Stimulated activated CD8-positive, alpha-beta memory T cell treated with anti-CD3 and anti-CD28 coated beads, Interleukin-12 subunit alpha, Interleukin-12 subunit beta, amount 100 ng/mL, for 24 hours (primary cell): Measurements from ENCODE around the gene ZFYVE9.
A peak's percentile ranks its signal among the peaks of the same experiment; 100 is the strongest.
"Not testable (repeated sequence)": the region's sequence is repeated elsewhere in the genome, so short reads cannot be mapped to it uniquely, and the experiment has no call there.

ENCODE experiments used
- DNase-seq: peaks from one replicate; pipeline ENCODE4 v3.0.0-alpha.2; 2020; ENCODE audit errors: extremely low read depth

ZFYVE9 gene, protein sequence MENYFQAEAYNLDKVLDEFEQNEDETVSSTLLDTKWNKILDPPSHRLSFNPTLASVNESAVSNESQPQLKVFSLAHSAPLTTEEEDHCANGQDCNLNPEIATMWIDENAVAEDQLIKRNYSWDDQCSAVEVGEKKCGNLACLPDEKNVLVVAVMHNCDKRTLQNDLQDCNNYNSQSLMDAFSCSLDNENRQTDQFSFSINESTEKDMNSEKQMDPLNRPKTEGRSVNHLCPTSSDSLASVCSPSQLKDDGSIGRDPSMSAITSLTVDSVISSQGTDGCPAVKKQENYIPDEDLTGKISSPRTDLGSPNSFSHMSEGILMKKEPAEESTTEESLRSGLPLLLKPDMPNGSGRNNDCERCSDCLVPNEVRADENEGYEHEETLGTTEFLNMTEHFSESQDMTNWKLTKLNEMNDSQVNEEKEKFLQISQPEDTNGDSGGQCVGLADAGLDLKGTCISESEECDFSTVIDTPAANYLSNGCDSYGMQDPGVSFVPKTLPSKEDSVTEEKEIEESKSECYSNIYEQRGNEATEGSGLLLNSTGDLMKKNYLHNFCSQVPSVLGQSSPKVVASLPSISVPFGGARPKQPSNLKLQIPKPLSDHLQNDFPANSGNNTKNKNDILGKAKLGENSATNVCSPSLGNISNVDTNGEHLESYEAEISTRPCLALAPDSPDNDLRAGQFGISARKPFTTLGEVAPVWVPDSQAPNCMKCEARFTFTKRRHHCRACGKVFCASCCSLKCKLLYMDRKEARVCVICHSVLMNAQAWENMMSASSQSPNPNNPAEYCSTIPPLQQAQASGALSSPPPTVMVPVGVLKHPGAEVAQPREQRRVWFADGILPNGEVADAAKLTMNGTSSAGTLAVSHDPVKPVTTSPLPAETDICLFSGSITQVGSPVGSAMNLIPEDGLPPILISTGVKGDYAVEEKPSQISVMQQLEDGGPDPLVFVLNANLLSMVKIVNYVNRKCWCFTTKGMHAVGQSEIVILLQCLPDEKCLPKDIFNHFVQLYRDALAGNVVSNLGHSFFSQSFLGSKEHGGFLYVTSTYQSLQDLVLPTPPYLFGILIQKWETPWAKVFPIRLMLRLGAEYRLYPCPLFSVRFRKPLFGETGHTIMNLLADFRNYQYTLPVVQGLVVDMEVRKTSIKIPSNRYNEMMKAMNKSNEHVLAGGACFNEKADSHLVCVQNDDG (N-terminal part only)

DNA sequence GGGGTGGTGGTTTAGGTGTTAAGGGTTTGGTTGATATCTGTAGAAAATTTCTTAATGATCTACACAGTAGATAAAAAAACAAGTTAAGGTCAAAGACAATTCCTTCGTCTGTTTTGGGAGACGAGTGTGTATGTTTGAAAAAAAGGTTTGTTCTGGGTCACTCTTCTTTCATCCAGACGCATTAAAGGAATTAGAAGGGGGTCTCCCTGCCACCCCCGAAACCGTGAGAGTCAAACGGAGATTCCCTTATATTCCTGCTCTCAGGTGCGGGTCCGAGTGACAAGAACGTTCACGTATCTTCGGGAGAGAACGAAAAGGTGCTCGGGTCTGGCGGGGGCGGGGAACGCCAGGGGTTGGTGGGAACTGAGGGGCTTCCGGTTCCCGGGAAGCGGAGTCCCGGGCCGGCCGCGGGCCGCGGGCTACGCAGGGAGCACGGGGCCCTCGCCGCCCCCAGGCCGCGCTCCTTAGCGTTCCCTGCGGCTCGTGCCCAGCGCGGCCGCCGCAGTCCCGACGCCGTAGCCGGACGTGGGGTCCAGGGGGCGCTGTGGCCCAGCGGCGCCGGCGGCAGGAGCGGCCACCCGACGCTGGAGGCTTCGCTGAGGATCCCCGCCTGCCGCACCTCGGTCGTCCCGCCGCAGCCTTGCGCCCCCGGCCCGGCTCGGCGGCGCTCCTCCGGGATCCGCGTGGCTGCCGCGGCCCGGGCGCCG is at the start of gene ZFYVE9:
TSS of gene ZFYVE9 (plus strand) at position 577 of the 707 bp plus-strand sequence. CDS start 91,118 bp downstream, outside the sequence.
- DNase-seq: peak; percentile 34

DNA sequence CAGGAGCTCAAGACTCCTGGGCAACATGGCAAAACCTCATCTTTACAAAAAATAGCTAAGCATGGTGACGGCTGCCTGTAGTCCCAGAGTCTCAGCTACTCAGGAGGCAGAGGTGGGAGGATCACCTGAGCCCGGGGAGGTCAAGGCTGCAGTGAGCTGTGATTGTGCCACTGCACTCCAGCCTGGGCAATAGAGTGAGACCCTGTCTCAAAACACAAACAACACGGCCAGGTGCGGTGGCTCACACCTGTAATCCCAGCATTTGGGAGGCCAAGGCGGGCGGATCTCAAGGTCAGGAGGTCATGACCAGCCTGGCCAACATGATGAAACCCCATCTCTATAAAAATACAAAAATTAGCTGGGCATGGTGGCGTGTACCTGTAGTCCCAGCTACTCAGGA is 47.6 kb upstream of the ZFYVE9 start:
- not testable (repeated sequence) for DNase-seq

DNA sequence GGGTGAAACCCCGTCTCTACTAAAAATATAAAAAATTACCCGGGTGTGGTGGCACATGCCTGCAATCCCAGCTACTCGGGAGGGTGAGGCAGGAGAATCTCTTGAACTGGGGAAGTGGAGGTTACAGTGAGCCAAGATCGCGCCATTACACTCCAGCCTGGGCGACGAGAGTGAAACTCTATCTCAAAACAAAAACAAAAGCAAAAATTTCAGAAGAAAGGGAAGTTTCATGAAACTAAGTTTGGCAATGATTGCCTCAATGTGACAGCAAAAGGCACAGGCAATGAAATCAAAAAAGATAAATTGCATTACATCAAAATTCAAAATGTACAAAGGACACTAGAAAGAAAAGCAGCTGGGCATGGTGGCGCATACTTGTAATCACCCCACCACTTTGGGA is 45.7 kb upstream of the ZFYVE9 start:
- DNase-seq: no peak

DNA sequence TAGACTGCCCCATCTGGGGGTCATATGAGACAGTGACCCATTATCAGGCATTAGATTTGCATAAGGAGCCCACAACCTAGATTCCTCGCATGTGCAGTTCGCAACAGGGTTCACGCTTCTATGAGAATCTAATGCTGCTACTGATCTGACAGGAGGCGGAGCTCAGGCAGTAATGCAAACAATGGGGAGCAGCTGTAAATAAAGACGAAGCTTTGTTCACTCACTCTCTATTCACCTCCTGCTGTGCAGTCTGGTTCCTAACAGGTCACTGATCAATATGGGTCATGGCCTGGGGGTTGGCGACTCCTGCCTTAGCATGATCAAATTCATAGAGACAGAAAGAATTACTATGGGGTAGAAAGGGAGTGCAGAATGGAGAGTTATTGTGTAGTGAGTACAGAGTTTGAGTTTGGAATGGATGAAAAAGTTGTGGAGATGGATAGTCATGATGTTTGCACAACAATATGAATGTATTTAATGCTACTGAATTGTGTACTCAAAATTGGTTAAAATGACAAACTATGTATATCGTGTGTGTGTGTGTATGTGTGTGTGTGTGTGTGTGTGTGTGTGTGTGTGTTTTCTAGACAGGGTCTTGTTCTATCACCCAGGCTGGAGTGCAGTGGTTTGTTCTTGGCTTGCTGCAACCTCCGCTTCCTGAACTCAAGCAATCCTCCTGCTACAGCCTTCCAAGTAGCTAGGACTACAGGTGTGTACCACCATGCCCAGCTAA is 43.6 kb upstream of the ZFYVE9 start:
- DNase-seq: no peak

DNA sequence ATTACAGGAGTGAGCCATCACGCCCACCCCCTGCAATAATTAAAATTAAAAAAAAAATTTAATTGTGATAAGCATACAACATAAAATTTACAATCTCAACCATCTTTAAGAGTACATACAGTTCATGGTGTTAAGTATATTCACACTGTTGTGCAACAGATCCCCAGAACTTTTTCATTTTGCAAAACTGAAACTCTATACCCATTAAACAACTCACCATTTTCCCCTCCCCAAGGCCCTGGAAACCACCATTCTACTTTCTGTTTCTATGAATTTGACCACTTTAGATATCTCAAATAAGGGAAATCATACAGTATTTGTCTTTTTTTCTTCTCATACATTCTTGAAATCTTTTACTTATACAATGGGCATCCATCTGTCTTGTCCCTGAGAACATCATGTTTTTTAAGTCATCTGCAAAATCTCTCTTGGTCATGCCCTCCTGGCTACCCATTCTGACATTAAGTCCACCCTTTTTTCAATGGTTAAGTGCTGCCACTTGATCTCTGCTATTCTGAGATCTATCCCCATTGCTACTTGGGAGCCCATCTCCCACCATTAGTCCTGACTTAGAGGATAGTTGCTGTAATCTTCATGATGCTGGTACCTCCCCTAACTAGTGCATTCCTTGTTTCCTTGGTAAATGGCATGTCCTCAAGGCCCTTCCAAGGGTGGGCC is 39.4 kb upstream of the ZFYVE9 start:
- DNase-seq: no peak

DNA sequence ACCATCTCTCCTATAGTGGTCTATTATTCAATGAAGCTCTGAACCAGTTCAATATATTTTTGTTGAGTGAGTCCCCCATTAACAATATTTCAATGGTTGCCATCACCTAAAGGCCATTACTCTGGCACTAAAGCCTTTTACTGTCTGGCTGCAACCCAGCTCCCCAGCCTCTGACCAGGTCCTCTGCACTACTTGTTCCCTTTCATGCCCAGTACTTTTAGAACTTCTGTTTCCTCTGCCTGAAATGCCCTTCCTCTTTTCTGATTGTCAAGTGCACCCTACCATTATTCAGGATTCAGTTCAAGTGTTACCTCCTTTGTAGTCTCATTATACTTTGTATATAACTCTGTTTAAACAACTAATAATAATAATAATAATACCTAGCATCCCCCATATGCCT is 30.4 kb upstream of the ZFYVE9 start:
- no peak for DNase-seq

DNA sequence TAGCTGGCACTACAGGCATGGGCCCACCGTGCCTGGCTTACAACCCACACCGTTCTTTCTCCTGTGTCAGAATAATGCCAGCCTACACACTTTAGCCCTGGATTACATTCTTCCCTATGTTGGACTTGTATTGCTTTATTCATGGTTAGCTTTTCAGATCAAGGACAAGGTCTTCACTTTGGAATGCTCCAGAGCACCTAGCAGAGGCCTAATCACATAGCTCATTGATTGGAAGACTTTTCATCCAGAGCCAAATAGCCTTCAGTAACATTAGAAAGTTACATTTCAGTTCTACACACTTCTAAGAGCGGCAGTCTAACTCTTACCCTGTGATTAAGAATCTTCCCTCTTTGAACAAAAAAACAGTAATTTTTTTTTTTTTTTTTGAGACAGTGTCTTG is 29.4 kb upstream of the ZFYVE9 start:
- DNase-seq: no peak

DNA sequence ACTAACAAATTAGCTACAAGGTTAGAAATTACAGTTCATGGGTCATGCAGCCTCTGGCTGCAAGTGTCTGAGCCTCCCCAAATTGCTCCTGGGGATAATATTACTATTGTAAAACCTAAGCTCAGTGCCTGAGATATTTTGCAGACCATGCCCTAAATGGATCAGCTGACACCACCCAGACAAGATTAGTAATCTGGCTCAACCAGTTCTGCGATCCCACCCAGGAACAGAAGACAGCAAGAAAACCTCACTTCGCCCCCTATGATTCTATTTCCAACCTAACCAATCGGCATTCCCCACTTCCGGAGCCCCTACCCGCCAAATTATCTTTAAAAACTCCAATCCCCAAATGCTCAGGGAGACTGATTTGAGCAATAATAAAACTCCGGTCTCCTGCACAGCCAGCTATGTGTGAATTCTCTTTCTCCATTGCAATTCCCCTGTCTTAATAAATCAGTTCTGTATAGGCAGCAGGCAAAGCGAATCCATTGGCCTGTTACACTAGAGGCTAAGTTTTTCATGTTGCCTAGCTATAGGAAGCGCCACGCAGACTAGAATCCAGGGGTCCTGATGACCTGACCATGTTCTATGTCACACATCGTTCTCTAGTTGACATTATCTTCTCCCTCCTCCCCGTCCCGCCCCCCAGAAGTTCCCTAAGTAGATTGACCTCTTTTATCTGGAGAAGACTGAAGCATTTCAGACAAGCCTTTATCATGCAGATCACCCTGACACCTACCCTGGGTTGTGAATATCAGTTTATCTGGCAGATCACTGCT is 22.4 kb upstream of the ZFYVE9 start:
- DNase-seq: no peak

DNA sequence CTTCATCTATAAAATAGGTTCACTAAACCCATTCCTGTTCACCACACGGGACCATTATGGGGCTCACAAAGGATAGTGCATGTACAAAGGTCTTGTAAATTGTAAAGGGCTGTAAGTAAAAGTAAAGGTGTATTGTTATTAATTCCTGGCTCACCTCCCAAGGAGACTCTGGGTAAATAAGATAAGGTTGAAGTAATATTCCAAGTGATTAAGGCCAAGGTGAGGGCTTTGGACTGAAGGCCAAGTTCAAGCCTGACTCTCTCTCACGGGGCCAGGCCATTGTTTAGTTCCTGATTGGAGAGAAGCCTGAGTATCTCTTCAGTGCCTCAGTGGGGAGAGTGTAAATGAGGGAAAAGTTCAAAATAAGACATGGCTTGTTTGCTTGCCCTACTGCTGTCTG is 19.5 kb upstream of the ZFYVE9 start:
- no peak for DNase-seq

DNA sequence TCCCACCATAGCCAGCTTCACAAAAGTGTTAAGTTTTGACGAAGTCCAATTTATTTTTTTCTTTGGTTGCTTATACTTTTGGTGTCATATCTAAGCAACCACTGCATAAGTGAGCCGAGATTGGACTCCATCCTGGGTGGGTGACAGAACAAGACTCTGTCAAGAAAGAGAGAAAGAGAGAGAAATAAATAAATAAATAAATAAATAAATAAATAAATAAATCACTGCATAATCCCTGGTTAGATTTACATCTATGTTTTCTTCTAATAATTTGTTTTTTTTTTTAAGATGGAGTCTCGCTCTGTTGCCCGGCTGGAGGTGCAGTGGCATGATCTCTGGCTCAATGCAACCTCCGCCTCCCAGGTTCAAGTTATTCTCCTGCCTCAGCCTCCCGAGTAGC is 18.3 kb upstream of the ZFYVE9 start:
- DNase-seq: no peak

DNA sequence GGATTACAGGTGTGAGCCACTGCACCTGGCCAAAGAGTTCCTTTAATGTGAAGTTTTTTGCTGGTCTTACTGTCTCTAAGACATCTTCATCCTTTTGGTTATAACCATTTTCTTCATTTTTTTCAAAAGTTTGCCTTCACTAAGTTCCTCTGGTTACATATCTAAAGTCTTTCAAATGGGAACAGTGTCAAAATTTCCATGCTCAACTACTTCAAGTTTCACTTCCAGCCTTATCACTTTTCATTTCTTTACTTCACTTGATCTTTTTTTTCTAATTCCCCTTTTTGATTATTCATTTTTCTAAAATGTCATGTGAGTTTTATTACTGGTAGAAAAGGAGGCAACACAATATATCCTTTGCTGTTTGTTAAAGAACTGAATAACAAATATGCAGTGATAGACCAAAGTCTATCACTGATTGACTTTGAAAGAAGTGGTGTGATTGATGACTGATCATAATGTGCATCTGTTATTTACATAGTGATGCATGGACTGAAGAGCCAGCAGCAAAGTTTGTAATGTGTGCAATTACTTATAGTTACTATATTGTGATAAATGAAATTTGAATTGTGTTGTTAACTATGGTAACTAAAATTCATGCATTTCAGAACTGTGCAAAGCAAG is 16.0 kb upstream of the ZFYVE9 start:
- no peak for DNase-seq

DNA sequence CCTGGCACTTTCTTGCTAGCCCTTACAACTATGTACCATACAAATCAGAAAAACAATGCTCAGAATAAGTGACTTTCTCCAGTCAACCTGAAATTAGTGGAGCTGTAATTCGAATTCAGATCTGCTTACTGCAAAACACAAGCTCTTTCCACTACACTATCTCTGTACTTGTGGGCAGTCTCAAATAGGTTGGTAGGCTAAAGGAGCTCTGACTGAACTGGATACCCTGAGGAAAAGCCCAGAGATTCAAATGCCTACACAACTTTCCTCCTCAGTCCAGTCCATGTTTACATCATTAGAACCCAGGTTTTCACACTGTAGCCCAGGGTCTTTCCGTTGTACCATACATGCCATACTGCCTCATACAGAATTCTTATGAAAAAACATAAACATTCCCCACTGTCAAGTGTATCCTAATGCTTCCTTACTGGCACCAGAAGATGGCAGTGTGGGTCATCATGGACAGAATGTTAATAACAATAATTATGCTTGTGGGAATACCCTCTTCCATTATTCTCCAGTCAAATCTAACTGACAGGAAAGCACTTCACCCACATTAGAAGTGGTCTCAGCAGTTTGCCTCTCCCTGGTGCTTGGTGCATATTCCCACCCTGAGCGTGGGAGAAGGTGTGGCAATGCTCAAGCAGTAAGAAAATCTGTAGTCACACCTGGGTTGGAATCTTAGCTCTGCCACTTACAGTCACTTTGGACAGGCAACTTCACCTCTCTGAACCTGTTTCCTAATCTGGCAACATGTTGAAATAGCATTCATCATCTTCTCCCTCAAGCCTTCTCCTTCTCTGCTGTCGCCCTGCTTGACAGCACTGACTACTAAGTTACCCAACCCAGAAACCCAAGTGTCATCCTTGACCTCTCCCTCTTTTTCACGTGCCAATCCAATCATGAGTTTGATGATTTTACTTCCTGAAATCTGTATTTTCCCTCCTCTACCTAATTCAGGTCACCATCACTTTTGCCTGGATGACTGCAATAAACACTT is 14.4 kb upstream of the ZFYVE9 start:
- no peak for DNase-seq

DNA sequence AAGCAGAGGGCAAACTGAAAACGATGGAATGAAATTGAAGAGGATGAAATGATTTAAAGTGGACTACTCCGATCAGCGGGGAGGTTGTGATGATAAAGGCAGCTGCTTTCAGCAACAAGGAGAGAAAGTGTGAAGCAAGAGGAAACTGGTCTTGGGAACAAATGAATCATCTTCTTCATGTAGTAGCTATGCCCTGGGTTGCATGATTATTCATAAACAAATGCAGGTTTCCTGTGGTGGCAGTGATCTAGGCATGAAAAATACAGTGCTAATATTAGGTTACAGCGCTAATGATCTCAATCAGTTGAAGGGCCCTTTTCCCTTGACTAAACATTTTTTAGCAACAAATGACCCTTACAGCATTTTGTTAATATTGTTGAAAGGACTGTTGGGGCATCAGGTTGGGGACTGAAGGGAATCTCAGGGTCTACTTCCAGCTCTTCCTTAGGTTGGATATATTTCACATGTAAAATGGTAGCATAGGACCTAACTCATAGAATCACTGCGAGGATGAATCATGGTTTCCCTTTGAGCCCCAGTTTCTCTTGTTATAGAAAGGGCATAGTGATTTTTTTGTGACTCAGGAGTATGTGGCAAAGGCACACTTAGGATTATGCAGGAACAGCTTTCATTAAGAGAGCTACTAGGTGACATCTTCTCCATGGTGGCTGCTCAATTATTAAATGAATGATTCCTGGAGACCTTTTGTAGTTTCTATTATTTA is 1.9 kb upstream of the ZFYVE9 start:
- no peak for DNase-seq

DNA sequence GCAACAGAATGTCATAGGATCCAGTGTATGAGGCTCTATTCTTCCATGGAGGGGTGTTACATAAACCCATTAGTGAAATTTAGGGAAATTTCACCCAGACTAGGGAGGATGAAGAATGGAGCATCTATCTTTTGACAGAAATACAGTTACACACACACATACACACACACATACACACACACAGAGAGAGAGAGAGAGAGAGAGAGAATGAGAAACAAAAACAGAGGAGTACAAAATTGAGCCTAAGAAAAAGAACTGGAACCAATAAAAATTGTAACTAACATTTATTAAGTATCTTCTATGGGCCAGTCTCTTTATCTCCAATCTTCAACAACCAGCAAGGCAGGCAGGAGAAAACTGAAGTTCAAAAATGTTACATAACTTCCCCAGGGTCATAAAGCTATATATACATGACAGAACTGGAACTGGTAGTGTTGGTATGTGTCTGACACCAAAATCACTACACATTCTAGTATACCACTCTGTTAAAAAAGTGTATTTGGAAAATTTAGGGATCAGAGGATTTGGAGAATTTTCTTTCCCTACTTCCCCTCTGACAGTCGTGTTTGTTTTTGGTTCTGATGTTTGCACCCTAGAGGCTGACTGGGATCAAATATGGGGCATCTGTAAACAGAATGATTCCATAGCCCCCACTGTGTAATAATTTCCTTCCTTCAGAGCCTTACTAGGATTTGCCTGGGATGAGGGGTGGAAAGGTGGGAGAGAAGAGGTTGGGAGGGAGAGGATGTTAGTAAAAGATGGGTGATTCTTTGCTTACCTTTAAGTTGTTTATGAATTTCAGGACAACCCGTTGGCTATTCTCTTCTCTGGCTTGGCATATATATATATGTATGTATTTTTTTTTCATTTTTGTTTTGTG is 1.0 kb upstream of the ZFYVE9 start:
- no peak for DNase-seq

DNA sequence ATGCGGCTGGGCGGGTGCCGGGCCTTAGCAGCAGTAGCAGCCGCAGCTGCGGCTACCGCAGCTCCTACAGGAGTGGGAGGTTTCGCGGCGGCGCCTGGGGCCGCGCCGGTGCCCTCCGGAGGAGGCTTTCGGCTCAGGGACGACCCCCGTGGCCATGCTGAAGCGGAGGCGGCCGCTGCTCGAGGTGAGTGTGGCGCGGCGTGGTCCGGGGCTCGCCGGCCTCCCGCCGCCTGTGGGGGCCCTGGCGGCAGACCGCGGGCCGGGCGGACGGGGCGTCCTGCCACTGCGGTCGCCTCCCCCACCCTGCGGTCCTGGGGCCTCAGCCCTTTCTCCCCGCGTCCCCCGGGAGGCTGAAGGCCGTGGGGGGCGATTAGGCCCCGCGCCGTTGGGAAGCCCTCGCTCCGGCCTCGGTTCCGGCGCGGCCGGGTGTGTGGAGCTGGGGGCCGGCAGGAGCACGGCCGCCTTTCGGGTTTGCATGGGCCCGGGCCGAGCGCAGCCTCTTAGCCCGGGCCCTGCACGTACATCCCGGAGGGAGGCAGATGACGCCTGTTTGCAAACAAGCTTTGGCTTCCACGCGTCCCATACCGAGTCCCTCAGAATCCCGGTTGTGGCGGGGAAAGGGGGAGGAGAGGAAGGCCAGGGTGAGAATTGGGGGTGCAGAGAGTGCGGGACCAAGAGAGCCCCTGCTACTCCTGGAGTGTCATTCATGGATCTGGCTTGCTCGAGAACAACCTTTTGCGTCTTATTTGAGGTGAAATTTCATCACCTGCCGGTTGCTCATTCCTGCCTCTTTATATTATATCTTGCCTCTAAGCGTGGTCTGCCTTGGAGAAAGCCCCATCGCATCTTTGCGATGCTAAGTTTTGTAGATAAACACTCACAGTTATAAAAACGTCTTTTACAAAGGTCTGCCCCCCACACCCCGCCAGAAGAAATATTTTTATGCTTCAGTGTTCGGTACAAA is 613 bp downstream of the ZFYVE9 start:
- DNase-seq: no peak
